ENCODE results near the gene STAT2.

Gene STAT2

DNA sequence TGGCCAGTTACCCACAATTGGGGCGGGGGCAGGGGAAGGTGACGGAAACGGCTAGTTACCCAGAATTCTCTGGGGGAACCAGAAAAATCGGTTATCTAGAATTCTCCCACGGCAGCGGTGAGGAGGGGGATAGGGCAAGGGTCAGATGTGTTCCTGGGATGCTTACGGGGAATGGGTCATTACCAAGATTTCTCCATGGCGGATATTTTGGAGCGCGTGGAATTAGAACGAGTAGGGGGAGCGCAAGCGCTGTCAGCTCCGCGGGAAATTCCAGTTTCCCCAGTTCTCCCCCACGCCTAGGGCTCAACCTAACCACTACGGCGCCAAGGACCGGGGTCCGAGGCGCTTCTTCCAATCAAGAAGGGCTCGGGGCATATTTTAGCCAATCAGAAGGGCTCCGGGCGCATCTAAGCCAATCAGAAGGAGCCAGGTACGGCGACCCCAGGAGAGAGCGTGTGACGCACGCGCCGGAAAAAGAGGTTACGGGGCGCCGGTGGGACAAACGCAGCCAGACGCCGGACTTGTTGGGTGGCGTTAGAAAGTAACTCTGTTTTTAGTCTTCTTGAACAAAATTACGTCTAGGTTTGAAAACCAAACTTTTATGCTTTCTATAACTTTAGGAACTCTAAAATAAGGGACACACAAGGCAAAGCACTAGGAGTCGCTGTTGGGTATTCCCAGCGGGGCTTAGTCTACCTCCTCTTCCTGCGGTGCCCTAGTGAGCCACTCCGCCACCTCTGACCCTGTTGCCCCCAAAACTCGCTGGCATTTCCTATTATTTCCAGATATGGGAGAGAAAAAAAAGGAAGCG is 26.0 kb downstream of the STAT2 start, which contains the start of gene PAN2:
PAN2 (minus strand) TSS at position 322 of the 811 bp plus-strand sequence. CDS start 906 bp downstream, outside the sequence.
- no peak for TF ChIP-seq SUZ12 (IDR thresholded peaks at IDR 0.05)
- peak; percentile 71 for TF ChIP-seq ARNT (IDR thresholded peaks at IDR 0.05)
- TF ChIP-seq BHLHE40 (IDR thresholded peaks at IDR 0.05; ENCODE audit: borderline replicate concordance) = no peak
- TF ChIP-seq HDGF (IDR thresholded peaks at IDR 0.05; ENCODE audit: borderline replicate concordance) = no peak
- no peak for TF ChIP-seq LEF1 (IDR thresholded peaks at IDR 0.05; ENCODE audit: borderline replicate concordance)
- TF ChIP-seq L3MBTL2 (conservative IDR thresholded peaks at IDR 0.05) = peak; percentile 89
- TF ChIP-seq SP1 (IDR thresholded peaks at IDR 0.05) = no peak
- no peak for TF ChIP-seq NFRKB (IDR thresholded peaks at IDR 0.05)
- TF ChIP-seq TARDBP (IDR thresholded peaks at IDR 0.05) = no peak
- peak; percentile 95 for DNase-seq (ENCODE audit: extremely low spot score)
- POLR2A ChIA-PET = interaction anchor here (0.7 to 4.1 kb wide), 25 partner anchors 10 to 145 kb away, joined by 3 to 38 read pairs (median 4); partner anchors contain the start of genes CNPY2, MIP, RNF41 and SPRYD4
- CTCF ChIA-PET = interaction anchor here (1.4 to 1.8 kb wide), 2 partner anchors 130 to 144 kb away, joined by 4 read pairs; partner anchors contain the start of gene SMARCC2

DNA sequence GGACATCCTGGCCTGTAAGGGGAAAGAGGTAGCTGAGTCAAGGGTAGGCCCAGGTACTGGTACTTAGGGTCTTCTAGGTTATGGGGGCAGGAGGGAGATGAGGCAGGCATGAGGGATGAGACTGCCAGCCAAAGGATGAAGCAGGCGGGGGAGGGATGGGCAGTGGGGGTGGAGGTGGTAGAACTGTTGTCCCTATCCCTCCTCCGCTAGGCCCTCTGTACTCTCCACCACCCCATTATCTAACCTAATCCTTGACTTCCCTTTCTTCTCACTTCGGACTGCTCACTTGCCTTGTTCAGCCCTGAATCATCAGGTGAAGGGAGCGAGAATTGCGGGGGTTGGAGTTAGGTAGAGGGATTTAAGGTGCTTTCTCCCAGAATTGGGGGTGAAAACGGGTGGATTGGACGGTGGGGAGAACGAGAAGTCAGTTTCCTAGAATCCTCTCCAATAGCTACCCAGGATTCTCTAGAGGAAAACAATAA is 26.7 kb downstream of the STAT2 start:
- no peak for TF ChIP-seq SP1 (IDR thresholded peaks at IDR 0.05)
- TF ChIP-seq SUZ12 (IDR thresholded peaks at IDR 0.05) = no peak
- no peak for TF ChIP-seq HDGF (IDR thresholded peaks at IDR 0.05; ENCODE audit: borderline replicate concordance)
- TF ChIP-seq ZNF384 (IDR thresholded peaks at IDR 0.05) = no peak
- TF ChIP-seq LEF1 (IDR thresholded peaks at IDR 0.05; ENCODE audit: borderline replicate concordance) = no peak
- TF ChIP-seq CTBP1 (IDR thresholded peaks at IDR 0.05; ENCODE audit: borderline replicate concordance) = no peak
- no peak for TF ChIP-seq TARDBP (IDR thresholded peaks at IDR 0.05)
- TF ChIP-seq BHLHE40 (IDR thresholded peaks at IDR 0.05; ENCODE audit: borderline replicate concordance) = no peak
- TF ChIP-seq NFRKB (IDR thresholded peaks at IDR 0.05) = no peak
- TF ChIP-seq, protein P1, sequence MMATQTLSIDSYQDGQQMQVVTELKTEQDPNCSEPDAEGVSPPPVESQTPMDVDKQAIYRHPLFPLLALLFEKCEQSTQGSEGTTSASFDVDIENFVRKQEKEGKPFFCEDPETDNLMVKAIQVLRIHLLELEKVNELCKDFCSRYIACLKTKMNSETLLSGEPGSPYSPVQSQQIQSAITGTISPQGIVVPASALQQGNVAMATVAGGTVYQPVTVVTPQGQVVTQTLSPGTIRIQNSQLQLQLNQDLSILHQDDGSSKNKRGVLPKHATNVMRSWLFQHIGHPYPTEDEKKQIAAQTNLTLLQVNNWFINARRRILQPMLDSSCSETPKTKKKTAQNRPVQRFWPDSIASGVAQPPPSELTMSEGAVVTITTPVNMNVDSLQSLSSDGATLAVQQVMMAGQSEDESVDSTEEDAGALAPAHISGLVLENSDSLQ (IDR thresholded peaks at IDR 0.05) = no peak
- no peak for TF ChIP-seq L3MBTL2 (conservative IDR thresholded peaks at IDR 0.05)
- no peak for TF ChIP-seq FOXA1 (IDR thresholded peaks at IDR 0.05)
- TF ChIP-seq ELF4 (IDR thresholded peaks at IDR 0.05) = no peak
- no peak for TF ChIP-seq FOXK2 (IDR thresholded peaks at IDR 0.05)
- TF ChIP-seq ARNT (IDR thresholded peaks at IDR 0.05) = no peak
- no peak for TF ChIP-seq FOXM1 (IDR thresholded peaks at IDR 0.05; ENCODE audit: borderline replicate concordance)
- DNase-seq (ENCODE audit: extremely low spot score) = no peak
- POLR2A ChIA-PET = interaction anchor here (0.7 to 4.1 kb wide), 25 partner anchors 9 to 145 kb away, joined by 3 to 38 read pairs (median 4); partner anchors contain the start of genes CNPY2, MIP, RNF41 and SPRYD4
- CTCF ChIA-PET = interaction anchor here (1.4 to 1.8 kb wide), 2 partner anchors 131 to 144 kb away, joined by 4 read pairs; partner anchors contain the start of gene SMARCC2

DNA sequence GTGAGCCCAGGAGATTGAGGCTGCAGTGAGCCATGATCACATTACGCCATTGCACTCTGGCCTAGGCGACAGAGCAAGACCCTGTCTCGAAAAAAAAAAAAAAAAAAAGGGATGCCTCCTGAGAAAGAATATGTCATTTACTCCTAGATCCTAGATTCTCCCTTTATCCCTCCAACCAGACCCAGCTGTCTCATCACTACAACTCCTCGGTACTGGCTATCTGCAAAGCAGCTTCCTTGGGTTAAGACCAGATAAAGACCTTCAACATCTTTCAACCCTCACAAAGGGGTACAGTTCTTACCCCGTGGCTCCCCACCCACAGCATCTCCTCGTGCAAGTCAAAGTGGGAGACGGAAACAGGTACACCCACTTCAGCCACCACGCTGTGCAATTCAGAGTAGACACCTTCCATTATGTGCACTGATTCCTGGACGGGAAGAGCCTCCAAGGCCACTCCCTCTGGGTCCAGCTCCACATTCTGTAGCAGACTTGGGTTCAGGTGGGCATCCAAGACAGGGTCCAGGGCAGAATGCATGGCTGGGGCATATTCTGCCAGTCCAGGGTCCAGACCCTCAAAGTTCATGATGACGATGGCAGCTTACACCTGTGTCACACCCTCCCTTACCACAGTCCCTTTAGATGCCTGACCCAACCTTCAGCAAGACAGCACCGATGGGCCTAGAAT is 27.3 kb downstream of the STAT2 start:
- no peak for TF ChIP-seq CTBP1 (IDR thresholded peaks at IDR 0.05; ENCODE audit: borderline replicate concordance)
- TF ChIP-seq ZNF384 (IDR thresholded peaks at IDR 0.05) = no peak
- no peak for TF ChIP-seq ARNT (IDR thresholded peaks at IDR 0.05)
- no peak for TF ChIP-seq ELF4 (IDR thresholded peaks at IDR 0.05)
- TF ChIP-seq FOXM1 (IDR thresholded peaks at IDR 0.05; ENCODE audit: borderline replicate concordance) = no peak
- TF ChIP-seq SP1 (IDR thresholded peaks at IDR 0.05) = no peak
- TF ChIP-seq, protein P1 (IDR thresholded peaks at IDR 0.05) = no peak
- no peak for TF ChIP-seq TARDBP (IDR thresholded peaks at IDR 0.05)
- no peak for TF ChIP-seq SUZ12 (IDR thresholded peaks at IDR 0.05)
- no peak for TF ChIP-seq NFRKB (IDR thresholded peaks at IDR 0.05)
- no peak for TF ChIP-seq HDGF (IDR thresholded peaks at IDR 0.05; ENCODE audit: borderline replicate concordance)
- TF ChIP-seq BHLHE40 (IDR thresholded peaks at IDR 0.05; ENCODE audit: borderline replicate concordance) = no peak
- no peak for TF ChIP-seq FOXA1 (IDR thresholded peaks at IDR 0.05)
- TF ChIP-seq LEF1 (IDR thresholded peaks at IDR 0.05; ENCODE audit: borderline replicate concordance) = no peak
- TF ChIP-seq L3MBTL2 (conservative IDR thresholded peaks at IDR 0.05) = no peak
- no peak for TF ChIP-seq FOXK2 (IDR thresholded peaks at IDR 0.05)
- POLR2A ChIA-PET = interaction anchor here (0.8 to 4.1 kb wide), 20 partner anchors 8 to 144 kb away, joined by 3 to 38 read pairs (median 4); partner anchors contain the start of genes CNPY2, MIP, RNF41 and SPRYD4
- no peak for DNase-seq (ENCODE audit: extremely low spot score)
- CTCF ChIA-PET = interaction anchor here (1.4 kb wide), 1 partner anchor 143 kb away, joined by 4 read pairs; the partner anchor contains the start of gene SMARCC2

DNA sequence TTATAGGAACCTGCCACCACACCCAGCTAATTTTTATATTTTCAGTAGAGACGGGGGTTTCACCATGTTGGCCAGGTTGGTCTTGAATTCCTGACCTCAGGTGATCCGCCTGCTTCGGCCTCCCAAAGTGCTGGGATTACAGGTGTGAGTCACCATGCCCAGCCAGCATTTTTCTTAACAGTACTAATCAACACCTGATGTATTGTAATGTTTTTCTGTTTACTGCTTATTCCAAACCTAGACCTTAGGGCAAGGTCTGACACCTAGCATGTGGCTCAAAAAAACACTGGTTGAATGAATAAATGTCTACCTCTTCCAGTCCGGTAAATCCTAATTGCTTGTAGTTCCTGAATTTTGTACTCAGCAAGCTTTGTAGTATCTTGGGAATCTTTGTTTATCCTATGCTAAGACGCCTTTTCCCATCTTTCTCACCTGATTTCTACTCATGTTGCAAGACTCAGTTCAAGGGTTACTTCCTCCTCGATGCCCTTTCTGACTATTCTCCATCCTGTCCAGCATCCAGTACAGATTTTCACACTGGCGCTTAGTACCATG is 28.9 kb downstream of the STAT2 start:
- POLR2A ChIA-PET = no interaction called here
- DNase-seq (ENCODE audit: extremely low spot score) = no peak
- CTCF ChIA-PET = no interaction called here
- TF ChIP-seq, protein P1 (IDR thresholded peaks at IDR 0.05) = no peak
- no peak for TF ChIP-seq SUZ12 (IDR thresholded peaks at IDR 0.05)
- no peak for TF ChIP-seq BHLHE40 (IDR thresholded peaks at IDR 0.05; ENCODE audit: borderline replicate concordance)
- TF ChIP-seq SP1 (IDR thresholded peaks at IDR 0.05) = no peak
- no peak for TF ChIP-seq FOXA1 (IDR thresholded peaks at IDR 0.05)

DNA sequence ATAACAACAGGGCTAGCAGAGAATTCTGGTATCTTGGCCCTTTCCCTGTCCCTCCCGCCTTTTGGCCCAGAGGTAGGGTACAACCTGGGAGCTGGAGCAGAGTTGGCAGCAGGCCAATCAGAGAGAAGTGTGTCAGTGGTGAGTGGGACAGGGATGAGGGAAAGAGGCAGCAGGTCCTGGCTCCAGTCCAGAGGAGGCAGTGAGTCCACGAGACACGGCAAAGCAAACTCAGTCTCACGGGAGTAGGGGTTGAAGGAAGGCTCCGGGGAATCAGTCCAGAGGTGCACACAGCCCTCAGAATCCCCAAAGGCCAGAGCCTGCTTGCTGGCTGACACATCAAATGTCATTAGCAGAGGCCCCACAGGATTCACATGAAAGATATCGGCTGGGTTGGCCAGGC is 33.4 kb downstream of the STAT2 start:
- no peak for TF ChIP-seq SP1 (IDR thresholded peaks at IDR 0.05)
- TF ChIP-seq CTBP1 (IDR thresholded peaks at IDR 0.05; ENCODE audit: borderline replicate concordance) = no peak
- no peak for TF ChIP-seq FOXM1 (IDR thresholded peaks at IDR 0.05; ENCODE audit: borderline replicate concordance)
- no peak for TF ChIP-seq ELF4 (IDR thresholded peaks at IDR 0.05)
- TF ChIP-seq TARDBP (IDR thresholded peaks at IDR 0.05) = no peak
- no peak for TF ChIP-seq LEF1 (IDR thresholded peaks at IDR 0.05; ENCODE audit: borderline replicate concordance)
- TF ChIP-seq HDGF (IDR thresholded peaks at IDR 0.05; ENCODE audit: borderline replicate concordance) = no peak
- TF ChIP-seq ARNT (IDR thresholded peaks at IDR 0.05) = no peak
- no peak for TF ChIP-seq FOXA1 (IDR thresholded peaks at IDR 0.05)
- no peak for TF ChIP-seq SUZ12 (IDR thresholded peaks at IDR 0.05)
- TF ChIP-seq, protein P1 (IDR thresholded peaks at IDR 0.05) = no peak
- no peak for TF ChIP-seq BHLHE40 (IDR thresholded peaks at IDR 0.05; ENCODE audit: borderline replicate concordance)
- TF ChIP-seq ZNF384 (IDR thresholded peaks at IDR 0.05) = no peak
- no peak for TF ChIP-seq NFRKB (IDR thresholded peaks at IDR 0.05)
- TF ChIP-seq FOXK2 (IDR thresholded peaks at IDR 0.05) = no peak
- no peak for TF ChIP-seq L3MBTL2 (conservative IDR thresholded peaks at IDR 0.05)
- no peak for DNase-seq (ENCODE audit: extremely low spot score)
- ChIA-PET CTCF (no interaction called here), POLR2A (no interaction called here)

Measured in HEK293T (cell line).